Measurements from ENCODE around the gene SFXN5. TPM values are rescaled to one million over a fixed set of nuclear protein-coding genes. Genes with fewer than 3 reads are reported as not detected.
A peak's percentile ranks its signal among the peaks of the same experiment; 100 is the strongest.
"Not testable (repeated sequence)": the region's sequence is repeated elsewhere in the genome, so short reads cannot be mapped to it uniquely, and the experiment has no call there.

Gene SFXN5
- total RNA-seq, 1 donor from 2014 or later: 21.9 TPM

GRCh38 chr2:73078457-73079411 is 7.2 kb upstream of the SFXN5 start:
- DNase-seq (ENCODE audit: low spot score): no peak

GRCh38 chr2:73077424-73077795 is 5.9 kb upstream of the SFXN5 start:
- DNase-seq (ENCODE audit: low spot score): no peak

- DNase-seq (ENCODE audit: low spot score): no peak
These were observed 5.3 kb upstream of the SFXN5 start for GRCh38 chr2:73076701-73077423.

- peak; percentile 34 for DNase-seq (ENCODE audit: low spot score)
These were observed 4.2 kb upstream of the SFXN5 start for GRCh38 chr2:73075477-73076373.

- DNase-seq (ENCODE audit: low spot score): no peak
These were observed 2.9 kb upstream of the SFXN5 start for GRCh38 chr2:73074110-73075069.

- DNase-seq (ENCODE audit: low spot score): no peak
These were observed 904 bp upstream of the SFXN5 start for GRCh38 chr2:73072416-73072815.

GRCh38 chr2:73072129-73072395 is 550 bp upstream of the SFXN5 start:
- peak; percentile 28 for DNase-seq (ENCODE audit: low spot score)

GRCh38 chr2:73070643-73071359 is 711 bp downstream of the SFXN5 start:
- DNase-seq (ENCODE audit: low spot score): no peak

GRCh38 chr2:73069855-73070642 is 1.5 kb downstream of the SFXN5 start:
- DNase-seq (ENCODE audit: low spot score): no peak

GRCh38 chr2:73069041-73069854 is 2.3 kb downstream of the SFXN5 start:
- DNase-seq (ENCODE audit: low spot score): no peak

- no peak for DNase-seq (ENCODE audit: low spot score)
These were observed 3.4 kb downstream of the SFXN5 start for GRCh38 chr2:73068147-73068546.

GRCh38 chr2:73067043-73067442 is 4.5 kb downstream of the SFXN5 start:
- DNase-seq (ENCODE audit: low spot score): no peak

GRCh38 chr2:73065070-73065469 is 6.4 kb downstream of the SFXN5 start:
- not testable (repeated sequence) for DNase-seq (ENCODE audit: low spot score)

GRCh38 chr2:73063909-73064875 is 7.3 kb downstream of the SFXN5 start:
- DNase-seq (ENCODE audit: low spot score): no peak

- no peak for DNase-seq (ENCODE audit: low spot score)
These were observed 8.0 kb downstream of the SFXN5 start for GRCh38 chr2:73063472-73063871.

GRCh38 chr2:73059106-73059505 is 12.4 kb downstream of the SFXN5 start:
- no peak for DNase-seq (ENCODE audit: low spot score)

- no peak for DNase-seq (ENCODE audit: low spot score)
These were observed 16.5 kb downstream of the SFXN5 start for GRCh38 chr2:73054980-73055379.

Measured in mucosa of gallbladder (tissue), 1 donor.